Bronchial epithelial cell (primary cell): ENCODE measurements around the gene IFITM1. TPM values are rescaled to one million over a fixed set of nuclear protein-coding genes. Genes with fewer than 3 reads are reported as not detected.
"Not testable (repeated sequence)": the region's sequence is repeated elsewhere in the genome, so short reads cannot be mapped to it uniquely, and the experiment has no call there.

Source experiments
- DNase-seq: peaks from one replicate; pipeline ENCODE4 v3.0.0-alpha.2; 2010; ENCODE audit warnings: low read depth
- FAIRE-seq: peaks from 2 replicates; lab custom pipeline; 2011; peaks lifted over from hg19 to GRCh38; lab: Jason Lieb, UNC
- H3K27me3 ChIP-seq: 2 replicates; pipeline ENCODE4 v1.5.1; 2011; ENCODE audit warnings: low read length; ENCODE audit not compliant: control insufficient read depth, insufficient read depth
- H3K36me3 ChIP-seq: 2 replicates; pipeline ENCODE4 v1.5.1; 2011; ENCODE audit warnings: low read length; ENCODE audit not compliant: control insufficient read depth, insufficient read depth
- H3K4me3 ChIP-seq: 2 replicates; pipeline ENCODE4 v1.5.1; 2011; ENCODE audit warnings: mild to moderate bottlenecking, low read depth, low read length, control low read depth
- CTCF ChIP-seq: IDR thresholded peaks from 2 replicates; pipeline ENCODE4 v1.5.1; 2011; ENCODE audit warnings: mild to moderate bottlenecking, moderate library complexity, low read length, control low read depth, inconsistent platforms; ENCODE audit not compliant: insufficient read depth, severe bottlenecking
- total RNA-seq: library from RNA; depleted of rRNA; stranded (reverse); fragments of >200 nt; gene quantifications from 2 replicates; pipeline ENCODE4 v1.2.1, GENCODE V29; 2014

The IFITM1 gene
- total RNA-seq, 1 donor from 2014 or later, result 1.8 TPM

GRCh38 chr11:329886-330253 lies 16.0 kb downstream of the IFITM1 start:
- H3K4me3 ChIP-seq, result no peak overlapping the region
- peaks cover 4% of the 10 kb centered on the region for H3K27me3 ChIP-seq
- TF ChIP-seq CTCF, result no peak
- H3K36me3 ChIP-seq, result no peaks in the 10 kb centered on the region
- DNase-seq (no peak), FAIRE-seq (no peak)

- H3K4me3 ChIP-seq, result no peak overlapping the region
- FAIRE-seq (no peak), DNase-seq (no peak)
- H3K27me3 ChIP-seq, result peaks cover 4% of the 10 kb centered on the region
- H3K36me3 ChIP-seq, result no peaks in the 10 kb centered on the region
- TF ChIP-seq CTCF, result no peak
These were observed 16.5 kb downstream of the IFITM1 start for GRCh38 chr11:330307-330693.

- FAIRE-seq (no peak), DNase-seq (no peak)
- Histone ChIP-seq H3K27me3 (peaks cover 4% of the 10 kb centered on the region), H3K4me3 (no peak overlapping the region), H3K36me3 (no peaks in the 10 kb centered on the region)
- no peak for TF ChIP-seq CTCF
These were observed 17.0 kb downstream of the IFITM1 start for GRCh38 chr11:330694-331357.

- peaks cover 4% of the 10 kb centered on the region for H3K27me3 ChIP-seq
- H3K4me3 ChIP-seq, result no peak overlapping the region
- TF ChIP-seq CTCF, result no peak
- H3K36me3 ChIP-seq, result no peaks in the 10 kb centered on the region
- DNase-seq, result no peak
- FAIRE-seq, result no peak
These were observed 17.7 kb downstream of the IFITM1 start for GRCh38 chr11:331358-332060.

- H3K27me3 ChIP-seq, result peaks cover 4% of the 10 kb centered on the region
- no peak overlapping the region for H3K4me3 ChIP-seq
- no peak for DNase-seq
- FAIRE-seq, result peak; percentile 13
- no peaks in the 10 kb centered on the region for H3K36me3 ChIP-seq
- no peak for TF ChIP-seq CTCF
These were observed 19.0 kb downstream of the IFITM1 start for GRCh38 chr11:332651-333480.

- not testable (repeated sequence) for H3K4me3 ChIP-seq, H3K36me3 ChIP-seq, H3K27me3 ChIP-seq, FAIRE-seq, DNase-seq
These were observed 19.9 kb downstream of the IFITM1 start for GRCh38 chr11:333616-334263.
